Astrocyte (in vitro differentiated cells and primary cell): Measurements from ENCODE around the gene CRACR2A. TPM values are rescaled to one million over a fixed set of nuclear protein-coding genes. Genes with fewer than 3 reads are reported as not detected.

Experiments used
- DNase-seq: peaks from one replicate; pipeline ENCODE4 v3.0.0-alpha.2; 2010; ENCODE audit warnings: low read depth
- FAIRE-seq: peaks from 2 replicates; lab custom pipeline; 2011; peaks lifted over from hg19 to GRCh38; lab: Jason Lieb, UNC
- H2AFZ ChIP-seq: 2 replicates; pipeline ENCODE4 v1.6.0; 2012; ENCODE audit warnings: low read depth, low read length, inconsistent platforms
- H3K27ac ChIP-seq: 2 replicates; pipeline ENCODE4 v1.5.1; 2011; ENCODE audit warnings: low read depth, low read length, inconsistent platforms
- H3K27me3 ChIP-seq: 2 replicates; pipeline ENCODE4 v1.6.0; 2011; ENCODE audit warnings: low read length, inconsistent platforms; ENCODE audit not compliant: insufficient read depth
- H3K36me3 ChIP-seq: 2 replicates; pipeline ENCODE4 v1.5.1; 2011; ENCODE audit warnings: low read length, inconsistent platforms; ENCODE audit not compliant: insufficient read depth
- H3K4me1 ChIP-seq: 2 replicates; pipeline ENCODE4 v1.5.1; 2011; ENCODE audit warnings: low read length, inconsistent platforms; ENCODE audit not compliant: insufficient read depth
- H3K4me2 ChIP-seq: 2 replicates; pipeline ENCODE4 v1.6.0; 2012; ENCODE audit warnings: low read length, inconsistent platforms
- H3K4me3 ChIP-seq: 2 replicates; pipeline ENCODE4 v1.5.1; 2011; ENCODE audit warnings: low read depth, mild to moderate bottlenecking, low read length, inconsistent platforms; ENCODE audit not compliant: insufficient read depth
- H3K79me2 ChIP-seq: 2 replicates; pipeline ENCODE4 v1.6.0; 2012; ENCODE audit warnings: mild to moderate bottlenecking, low read length, inconsistent platforms; ENCODE audit not compliant: insufficient read depth
- H3K9ac ChIP-seq: 2 replicates; pipeline ENCODE4 v1.6.0; 2012; ENCODE audit warnings: mild to moderate bottlenecking, low read length, inconsistent platforms
- H3K9me3 ChIP-seq: 2 replicates; pipeline ENCODE4 v1.5.1; 2012; ENCODE audit warnings: low read depth, mild to moderate bottlenecking, low read length, inconsistent platforms; ENCODE audit not compliant: insufficient read depth
- H4K20me1 ChIP-seq: 2 replicates; pipeline ENCODE4 v1.6.0; 2012; ENCODE audit warnings: low read length, inconsistent platforms; ENCODE audit not compliant: insufficient read depth
- H3K27ac Mint-ChIP-seq: one replicate; pipeline ENCODE4 v1.8.0; 2021; ENCODE audit warnings: mild to moderate bottlenecking, mixed read lengths; ENCODE audit not compliant: unreplicated experiment
- H3K27me3 Mint-ChIP-seq: one replicate; pipeline ENCODE4 v1.8.0; 2021; ENCODE audit warnings: low read depth, mixed read lengths; ENCODE audit not compliant: unreplicated experiment
- H3K36me3 Mint-ChIP-seq: one replicate; pipeline ENCODE4 v1.8.0; 2021; ENCODE audit warnings: low read depth, mixed read lengths; ENCODE audit not compliant: unreplicated experiment
- H3K4me1 Mint-ChIP-seq: one replicate; pipeline ENCODE4 v1.8.0; 2021; ENCODE audit warnings: low read depth, mixed read lengths; ENCODE audit not compliant: unreplicated experiment
- H3K4me3 Mint-ChIP-seq: one replicate; pipeline ENCODE4 v1.8.0; 2021; ENCODE audit warnings: mild to moderate bottlenecking, moderate library complexity, mixed read lengths; ENCODE audit not compliant: unreplicated experiment
- H3K9me3 Mint-ChIP-seq: one replicate; pipeline ENCODE4 v1.8.0; 2021; ENCODE audit warnings: mild to moderate bottlenecking, mixed read lengths; ENCODE audit not compliant: unreplicated experiment
- EZH2 ChIP-seq: IDR thresholded peaks from 2 replicates; pipeline ENCODE4 v1.6.1; 2012; ENCODE audit warnings: mild to moderate bottlenecking, low read length, inconsistent platforms; ENCODE audit not compliant: insufficient read depth
- total RNA-seq: library from RNA; stranded (reverse); gene quantifications from 2 replicates; pipeline ENCODE4 v1.2.1, GENCODE V29; 2021
- TF ChIP-seq, protein P1 (sequence below): IDR thresholded peaks from 2 replicates; pipeline ENCODE4 v1.5.1; 2011; ENCODE audit warnings: low read depth, mild to moderate bottlenecking, inconsistent platforms, low read length, moderate library complexity; ENCODE audit not compliant: insufficient read depth

The CRACR2A gene
- total RNA-seq, 1 donor from 2014 or later = 1.5 TPM

DNA sequence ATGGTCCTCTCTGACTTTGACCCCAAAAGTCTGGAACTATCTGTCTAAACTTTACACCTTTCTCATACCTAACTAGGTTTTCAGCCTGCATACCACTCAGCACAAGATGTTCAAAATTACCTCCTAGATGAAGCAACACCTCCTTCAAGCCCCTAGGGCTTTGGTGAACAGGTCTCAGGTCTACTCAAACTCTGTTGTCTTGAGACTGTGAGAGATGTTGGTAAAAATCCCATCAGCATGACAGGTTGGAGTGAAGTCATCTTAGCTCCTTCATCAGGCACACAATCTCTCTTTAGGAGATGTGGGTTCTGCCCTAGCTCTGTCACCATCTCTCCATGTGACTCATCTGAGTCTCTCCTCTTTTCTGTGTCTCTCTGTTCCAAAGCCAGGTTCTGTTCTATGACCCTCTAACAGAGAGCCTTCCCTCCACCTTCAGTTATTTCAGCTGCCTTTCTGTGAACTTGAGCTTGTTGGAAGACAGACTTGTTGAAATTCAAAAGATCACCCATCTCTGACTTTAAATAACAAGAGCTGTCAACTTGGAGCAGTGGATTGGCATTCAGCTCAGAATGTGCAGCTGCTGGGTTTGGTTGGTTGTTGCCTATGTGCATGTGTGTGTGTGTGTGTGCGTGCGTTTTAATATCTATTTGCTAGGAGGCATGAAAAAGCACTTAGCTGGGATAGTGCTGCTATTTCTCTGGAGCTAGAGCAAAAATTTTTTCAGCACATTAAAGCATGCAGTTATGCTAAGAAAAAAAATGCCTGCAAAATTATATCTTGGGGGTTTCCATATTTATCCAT, 130.7 kb downstream of the CRACR2A start:
- no peaks in the 10 kb centered on the region for H3K4me1 Mint-ChIP-seq
- no peak for FAIRE-seq
- H3K4me2 ChIP-seq = no peak overlapping the region

DNA sequence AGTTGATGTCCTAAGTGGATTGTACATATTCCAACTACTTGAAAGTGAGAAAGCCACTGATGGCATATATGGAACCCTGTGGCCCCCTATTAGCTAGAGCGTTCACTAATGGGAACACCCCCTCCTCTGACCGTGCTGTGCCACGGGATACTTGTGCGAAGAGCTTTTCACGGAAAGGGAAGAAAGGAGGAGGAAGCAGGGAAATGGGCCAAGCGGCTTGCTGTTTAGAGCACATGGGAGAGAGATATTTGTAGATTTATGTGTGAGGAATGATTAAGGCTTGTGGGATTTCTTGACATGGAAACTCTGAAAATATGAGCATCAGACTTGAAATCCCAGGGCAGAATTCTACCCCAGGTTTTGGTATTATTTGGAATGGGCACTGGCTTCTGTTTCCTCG, 132.1 kb downstream of the CRACR2A start:
- Mint-ChIP-seq H3K4me1 (no peaks in the 10 kb centered on the region), H3K36me3 (no peaks in the 10 kb centered on the region), H3K27ac (no peak overlapping the region), H3K27me3 (peaks cover 42% of the 10 kb centered on the region), H3K9me3 (no peaks in the 10 kb centered on the region), H3K4me3 (no peak overlapping the region)
- no peak overlapping the region for H2AFZ ChIP-seq
- FAIRE-seq (no peak), DNase-seq (no peak)
- no peak overlapping the region for H3K9ac ChIP-seq
- H3K27ac ChIP-seq = no peak overlapping the region
- no peaks in the 10 kb centered on the region for H3K4me1 ChIP-seq
- no peaks in the 10 kb centered on the region for H4K20me1 ChIP-seq
- TF ChIP-seq, protein P1, sequence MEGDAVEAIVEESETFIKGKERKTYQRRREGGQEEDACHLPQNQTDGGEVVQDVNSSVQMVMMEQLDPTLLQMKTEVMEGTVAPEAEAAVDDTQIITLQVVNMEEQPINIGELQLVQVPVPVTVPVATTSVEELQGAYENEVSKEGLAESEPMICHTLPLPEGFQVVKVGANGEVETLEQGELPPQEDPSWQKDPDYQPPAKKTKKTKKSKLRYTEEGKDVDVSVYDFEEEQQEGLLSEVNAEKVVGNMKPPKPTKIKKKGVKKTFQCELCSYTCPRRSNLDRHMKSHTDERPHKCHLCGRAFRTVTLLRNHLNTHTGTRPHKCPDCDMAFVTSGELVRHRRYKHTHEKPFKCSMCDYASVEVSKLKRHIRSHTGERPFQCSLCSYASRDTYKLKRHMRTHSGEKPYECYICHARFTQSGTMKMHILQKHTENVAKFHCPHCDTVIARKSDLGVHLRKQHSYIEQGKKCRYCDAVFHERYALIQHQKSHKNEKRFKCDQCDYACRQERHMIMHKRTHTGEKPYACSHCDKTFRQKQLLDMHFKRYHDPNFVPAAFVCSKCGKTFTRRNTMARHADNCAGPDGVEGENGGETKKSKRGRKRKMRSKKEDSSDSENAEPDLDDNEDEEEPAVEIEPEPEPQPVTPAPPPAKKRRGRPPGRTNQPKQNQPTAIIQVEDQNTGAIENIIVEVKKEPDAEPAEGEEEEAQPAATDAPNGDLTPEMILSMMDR = no peak
- H3K4me2 ChIP-seq = no peak overlapping the region
- H3K27me3 ChIP-seq = no peaks in the 10 kb centered on the region
- no peaks in the 10 kb centered on the region for H3K9me3 ChIP-seq
- no peak overlapping the region for H3K4me3 ChIP-seq
- no peaks in the 10 kb centered on the region for H3K79me2 ChIP-seq
- H3K36me3 ChIP-seq = no peaks in the 10 kb centered on the region

More for the DNA sequence above, 130.7 kb downstream of the CRACR2A start:
- Mint-ChIP-seq H3K9me3 (no peaks in the 10 kb centered on the region), H3K4me3 (no peak overlapping the region), H3K36me3 (no peaks in the 10 kb centered on the region), H3K27me3 (peaks cover 41% of the 10 kb centered on the region), H3K27ac (no peak overlapping the region)
- H3K36me3 ChIP-seq = no peaks in the 10 kb centered on the region
- no peaks in the 10 kb centered on the region for H3K27me3 ChIP-seq
- H3K9me3 ChIP-seq = no peaks in the 10 kb centered on the region
- H3K27ac ChIP-seq = no peak overlapping the region
- H3K79me2 ChIP-seq = no peaks in the 10 kb centered on the region
- H3K4me3 ChIP-seq = no peak overlapping the region
- no peaks in the 10 kb centered on the region for H3K4me1 ChIP-seq
- H2AFZ ChIP-seq = no peak overlapping the region
- no peak for DNase-seq
- H4K20me1 ChIP-seq = no peaks in the 10 kb centered on the region
- TF ChIP-seq, protein P1 = no peak
- no peak for TF ChIP-seq EZH2
- no peak overlapping the region for H3K9ac ChIP-seq

GRCh38 chr12:3617565-3617964, 135.3 kb downstream of the CRACR2A start:
- Mint-ChIP-seq H3K27me3 (peaks cover 48% of the 10 kb centered on the region), H3K9me3 (no peaks in the 10 kb centered on the region), H3K4me3 (no peak overlapping the region), H3K27ac (no peak overlapping the region), H3K36me3 (no peaks in the 10 kb centered on the region), H3K4me1 (no peaks in the 10 kb centered on the region)
- Histone ChIP-seq H2AFZ (no peak overlapping the region), H3K4me3 (no peak overlapping the region), H3K27me3 (no peaks in the 10 kb centered on the region), H4K20me1 (no peaks in the 10 kb centered on the region), H3K4me1 (no peaks in the 10 kb centered on the region), H3K27ac (no peak overlapping the region), H3K9ac (no peak overlapping the region), H3K36me3 (no peaks in the 10 kb centered on the region), H3K9me3 (no peaks in the 10 kb centered on the region), H3K4me2 (no peak overlapping the region), H3K79me2 (no peaks in the 10 kb centered on the region)
- no peak for TF ChIP-seq EZH2
- TF ChIP-seq, protein P1 = no peak
- FAIRE-seq (no peak), DNase-seq (no peak)
